22Rv1 (cell line): ENCODE data around the gene SLC6A2.

Source experiments
- H3K27ac ChIP-seq: fragments of 450-650 bp; 2 replicates; pipeline ENCODE4 v1.5.1; 2017
- ZFX ChIP-seq: fragments of 450-650 bp; IDR thresholded peaks from 2 replicates; pipeline ENCODE4 v1.6.1; 2017; ENCODE audit warnings: antibody characterized with exemption, borderline replicate concordance
- TF ChIP-seq, protein P1 (sequence below): fragments of 450-650 bp; IDR thresholded peaks from 2 replicates; pipeline ENCODE4 v1.5.1; 2017; ENCODE audit warnings: mild to moderate bottlenecking

SLC6A2 gene

DNA sequence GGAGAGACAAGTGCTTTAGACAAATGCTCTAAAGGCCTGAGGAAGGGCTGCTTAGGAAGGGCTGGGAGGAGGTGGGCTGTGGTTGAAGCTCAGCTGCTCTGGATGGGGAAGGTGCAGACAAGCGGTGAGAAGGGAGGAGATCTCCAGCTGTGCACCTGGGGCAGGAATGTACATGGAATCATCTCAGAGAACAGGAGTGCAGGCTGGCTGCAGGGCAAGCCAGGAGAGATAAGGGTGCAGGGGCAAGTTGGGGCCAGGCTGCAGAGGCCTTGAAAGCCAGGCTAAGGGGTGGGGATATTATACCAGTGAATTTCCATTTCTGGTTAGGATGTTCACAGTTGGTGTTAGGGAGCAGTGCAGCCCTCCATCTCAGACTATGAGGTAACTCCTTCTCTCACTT is 4.2 kb downstream of the SLC6A2 start:
- no peak overlapping the region for H3K27ac ChIP-seq

DNA sequence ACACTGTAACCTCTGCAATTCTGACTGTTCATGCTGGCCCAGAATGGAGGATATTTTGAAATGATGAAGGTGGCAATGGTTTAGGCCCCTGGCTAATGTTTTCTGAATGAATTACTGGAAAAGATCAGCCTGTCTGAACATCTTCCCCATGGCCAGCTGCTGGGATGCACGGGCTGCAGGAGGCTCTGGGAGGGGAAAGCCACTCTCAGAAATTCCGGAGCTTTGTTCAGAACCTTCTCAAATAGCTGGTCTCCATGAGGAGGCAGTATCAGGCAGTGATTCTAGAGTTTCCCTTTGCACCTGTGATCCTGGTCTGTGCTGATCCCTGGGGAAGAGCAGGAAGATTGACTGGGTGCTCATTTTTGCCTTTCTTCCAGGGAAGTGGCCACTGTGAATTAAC is 5.0 kb downstream of the SLC6A2 start:
- H3K27ac ChIP-seq = no peak overlapping the region
- no peak for TF ChIP-seq ZFX
- TF ChIP-seq, protein P1, sequence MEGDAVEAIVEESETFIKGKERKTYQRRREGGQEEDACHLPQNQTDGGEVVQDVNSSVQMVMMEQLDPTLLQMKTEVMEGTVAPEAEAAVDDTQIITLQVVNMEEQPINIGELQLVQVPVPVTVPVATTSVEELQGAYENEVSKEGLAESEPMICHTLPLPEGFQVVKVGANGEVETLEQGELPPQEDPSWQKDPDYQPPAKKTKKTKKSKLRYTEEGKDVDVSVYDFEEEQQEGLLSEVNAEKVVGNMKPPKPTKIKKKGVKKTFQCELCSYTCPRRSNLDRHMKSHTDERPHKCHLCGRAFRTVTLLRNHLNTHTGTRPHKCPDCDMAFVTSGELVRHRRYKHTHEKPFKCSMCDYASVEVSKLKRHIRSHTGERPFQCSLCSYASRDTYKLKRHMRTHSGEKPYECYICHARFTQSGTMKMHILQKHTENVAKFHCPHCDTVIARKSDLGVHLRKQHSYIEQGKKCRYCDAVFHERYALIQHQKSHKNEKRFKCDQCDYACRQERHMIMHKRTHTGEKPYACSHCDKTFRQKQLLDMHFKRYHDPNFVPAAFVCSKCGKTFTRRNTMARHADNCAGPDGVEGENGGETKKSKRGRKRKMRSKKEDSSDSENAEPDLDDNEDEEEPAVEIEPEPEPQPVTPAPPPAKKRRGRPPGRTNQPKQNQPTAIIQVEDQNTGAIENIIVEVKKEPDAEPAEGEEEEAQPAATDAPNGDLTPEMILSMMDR = no peak

More for the DNA sequence above, 4.2 kb downstream of the SLC6A2 start:
- TF ChIP-seq, protein P1 = no peak
- TF ChIP-seq ZFX = no peak

DNA sequence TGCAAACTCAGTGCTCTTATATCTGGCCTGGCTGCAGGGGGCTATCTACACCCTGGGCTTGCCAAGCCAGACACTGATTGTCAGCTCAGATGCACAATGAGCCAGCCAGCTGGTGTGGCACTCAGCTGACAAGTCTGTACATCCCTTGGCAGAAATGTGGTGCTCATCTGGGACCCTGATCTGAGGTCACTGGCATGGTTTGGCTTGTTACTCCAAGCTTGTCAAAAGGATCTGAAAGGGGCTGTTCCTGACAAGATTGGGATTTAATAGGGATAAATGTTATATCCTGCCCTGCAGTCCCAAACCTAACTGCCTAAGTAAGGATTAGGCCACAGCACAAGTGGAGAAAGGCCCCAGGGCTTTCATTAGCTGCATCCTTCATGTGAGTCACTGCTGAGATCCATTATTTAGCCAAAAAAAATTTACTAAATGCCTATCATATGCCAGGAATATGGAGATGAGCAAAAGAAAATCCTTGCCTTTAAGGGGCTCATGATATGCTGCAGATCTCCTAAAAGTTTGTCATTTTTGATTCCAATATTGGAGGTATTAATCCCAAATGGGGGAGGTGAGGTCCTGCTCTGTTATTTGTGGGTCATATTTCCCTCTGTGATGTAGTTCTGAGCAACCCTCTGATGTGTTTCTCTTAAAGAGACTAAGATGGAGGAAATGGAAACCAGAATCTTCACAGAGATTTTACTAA is 6.3 kb downstream of the SLC6A2 start:
- no peak for TF ChIP-seq ZFX
- TF ChIP-seq, protein P1 = no peak
- H3K27ac ChIP-seq = no peak overlapping the region

DNA sequence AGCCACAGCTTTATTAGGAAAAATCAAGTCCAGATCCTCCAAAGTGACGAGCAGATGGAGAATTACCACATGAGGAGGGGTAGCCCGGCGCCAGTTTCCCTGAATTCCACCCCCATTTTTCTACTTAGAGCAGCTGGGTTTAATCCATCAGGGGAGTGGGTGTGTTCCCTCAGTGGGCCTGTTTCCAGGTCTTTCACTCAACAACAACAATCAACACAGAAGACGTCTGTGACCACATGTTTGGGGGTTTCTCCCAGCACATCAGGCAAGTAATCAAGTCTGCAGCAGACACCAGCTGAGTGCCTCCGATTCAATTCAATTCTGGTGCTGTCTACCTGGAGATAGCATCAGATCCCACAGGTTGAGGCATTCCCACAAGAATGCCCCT is 6.8 kb downstream of the SLC6A2 start:
- TF ChIP-seq, protein P1 = no peak
- no peak for TF ChIP-seq ZFX
- no peak overlapping the region for H3K27ac ChIP-seq

DNA sequence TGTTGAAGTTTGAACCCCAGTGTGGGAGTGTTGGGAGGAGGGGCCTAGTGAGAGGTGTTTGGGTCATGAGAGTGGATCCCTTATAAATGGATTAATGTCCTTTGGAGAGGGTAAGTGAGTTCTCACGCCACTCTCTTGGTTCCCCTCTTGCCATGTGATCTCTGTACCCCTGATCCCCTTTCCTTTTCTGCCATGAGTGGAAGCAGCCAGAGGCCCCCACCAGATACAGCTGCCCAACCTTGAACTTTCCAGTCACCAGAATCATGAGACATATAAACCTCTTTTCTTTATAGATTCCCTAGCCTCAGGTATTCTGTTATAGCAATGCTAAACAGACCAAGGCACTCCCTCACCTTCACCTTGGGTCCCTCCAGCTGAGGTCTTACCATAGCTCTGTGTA is 7.4 kb downstream of the SLC6A2 start:
- H3K27ac ChIP-seq = no peak overlapping the region
- TF ChIP-seq, protein P1 = no peak
- TF ChIP-seq ZFX = no peak

DNA sequence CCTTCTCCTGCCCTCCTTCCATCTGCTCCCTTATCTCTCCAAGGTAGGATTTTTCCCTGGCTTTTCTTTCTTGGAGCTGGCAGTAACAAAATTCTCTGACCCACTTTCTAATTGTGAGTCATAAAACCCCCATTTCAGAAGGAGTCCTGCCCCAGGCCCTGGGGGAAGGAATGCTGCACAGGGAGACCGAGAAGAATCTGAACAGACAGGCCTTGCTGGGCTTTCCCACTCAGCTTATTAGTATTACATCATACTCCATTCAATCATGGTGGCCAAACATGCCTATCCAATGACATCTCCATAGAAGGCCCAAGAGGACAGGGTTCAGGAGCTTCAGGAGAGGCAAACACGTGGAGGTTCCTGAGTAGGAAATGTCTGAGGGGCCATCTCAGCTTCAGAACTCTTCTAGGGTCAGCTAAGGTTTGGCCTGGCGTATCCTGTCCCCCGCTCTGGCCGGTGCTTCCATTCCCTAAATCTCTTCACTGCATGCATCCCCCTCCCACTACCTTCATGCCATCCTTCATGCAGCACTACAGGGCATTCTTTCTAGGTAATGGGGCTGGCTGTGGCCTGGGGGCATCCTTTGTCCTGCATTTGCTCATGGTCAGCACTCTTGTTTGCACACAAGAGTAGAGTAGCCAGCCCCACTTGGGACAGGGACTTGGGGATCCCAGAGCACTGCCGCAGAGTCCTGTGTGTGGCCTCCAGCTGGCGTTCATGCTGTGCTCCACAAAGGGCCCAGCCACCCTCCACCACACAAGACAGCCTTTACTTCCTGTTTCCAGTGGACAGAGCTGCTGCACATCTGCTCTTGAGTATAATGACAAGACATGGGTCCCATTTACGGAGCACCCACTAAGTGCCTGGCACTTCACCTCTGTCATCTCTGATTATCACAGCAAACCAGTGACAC is 8.2 kb downstream of the SLC6A2 start:
- no peak for TF ChIP-seq ZFX
- TF ChIP-seq, protein P1 = no peak
- H3K27ac ChIP-seq = no peak overlapping the region
